GM18508 (cell line): ENCODE measurements around the gene ADCY5.

Source experiments
- ATAC-seq: cut with Tn5 transposase; IDR thresholded peaks from one replicate; pipeline ENCODE4 v1.9.1; 2021; ENCODE audit warnings: moderate number of reproducible peaks; ENCODE audit not compliant: insufficient read depth, unreplicated experiment

ADCY5 gene

DNA sequence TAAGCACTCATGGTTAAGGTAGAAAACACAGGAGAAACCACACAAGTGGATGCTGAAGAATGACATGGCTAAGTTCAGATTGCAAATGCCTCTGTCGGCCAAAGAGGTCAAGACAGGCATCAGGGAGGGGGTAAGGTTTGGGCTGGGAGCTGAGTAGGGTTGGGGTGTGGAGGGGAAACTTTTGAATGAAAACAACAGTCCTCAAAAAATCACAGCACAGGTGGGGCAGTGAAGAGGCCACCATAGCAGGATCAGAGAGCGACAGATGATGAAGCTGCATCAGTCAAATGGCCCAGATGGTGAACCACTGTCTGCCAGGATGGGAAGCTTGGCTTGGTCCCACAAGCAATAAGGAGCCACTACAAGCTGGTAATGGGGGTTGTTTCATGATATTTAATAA is 74.9 kb downstream of the ADCY5 start:
- no peak for ATAC-seq

DNA sequence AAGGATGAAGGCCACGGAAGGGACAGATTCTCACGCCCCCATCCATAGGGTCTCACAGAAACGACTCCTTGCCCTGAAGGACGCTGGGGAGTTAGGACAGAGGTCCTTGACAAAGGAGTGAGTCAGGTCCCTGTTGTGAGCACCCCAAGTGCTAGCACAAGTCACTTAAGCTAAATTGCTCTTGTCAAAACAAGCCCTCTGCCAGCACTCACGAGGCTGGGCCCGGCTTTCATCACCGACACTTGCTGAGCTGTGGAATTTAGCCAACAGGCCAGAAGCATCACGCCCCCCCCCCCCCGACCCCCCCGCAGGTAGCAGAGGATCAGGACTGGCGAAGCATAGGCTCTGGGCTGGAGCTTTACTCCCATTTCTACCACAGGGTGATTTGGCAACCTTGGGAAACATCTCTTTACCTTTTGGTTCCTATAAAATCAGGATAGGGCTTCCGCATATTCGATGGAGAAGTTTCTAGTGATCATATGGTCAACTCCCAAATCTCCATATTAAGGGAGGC is 75.4 kb downstream of the ADCY5 start:
- no peak for ATAC-seq

DNA sequence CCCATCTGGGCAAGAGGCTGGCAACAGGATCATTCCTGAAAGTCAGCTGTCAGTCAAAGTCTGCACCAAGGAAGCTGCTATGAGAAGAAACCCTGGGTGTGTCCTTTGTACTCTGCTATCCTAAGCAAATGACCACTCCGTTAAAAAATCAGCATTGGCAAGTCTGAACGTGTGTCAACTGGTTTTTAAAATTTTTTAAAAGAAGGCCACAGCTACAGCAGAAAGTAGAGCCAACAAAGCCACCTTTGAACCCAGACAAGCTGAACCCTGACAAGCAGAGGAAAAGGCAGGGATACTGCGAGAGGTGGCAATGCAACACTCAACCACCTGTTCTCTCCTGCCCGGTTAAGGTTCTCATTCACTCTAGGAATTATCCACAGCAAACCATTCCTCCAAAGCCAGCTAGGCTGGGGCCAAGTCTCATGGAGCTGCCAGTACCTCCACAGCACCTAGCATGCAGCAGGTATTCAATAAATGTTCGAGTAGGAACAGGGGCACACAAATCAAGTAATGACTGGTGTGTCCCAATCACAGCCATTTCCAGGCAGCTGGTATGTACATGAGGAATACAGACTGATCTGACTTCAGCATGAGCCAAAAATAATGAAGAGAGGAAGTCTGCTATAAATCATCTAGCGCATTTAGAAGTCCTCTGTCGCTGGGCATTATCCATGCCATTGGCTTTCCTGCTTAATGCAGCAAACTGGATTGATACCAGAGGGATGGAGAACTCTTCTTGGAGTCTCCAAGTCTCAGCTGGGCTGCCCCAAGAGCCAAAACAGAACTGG is 76.0 kb downstream of the ADCY5 start:
- ATAC-seq, result no peak

DNA sequence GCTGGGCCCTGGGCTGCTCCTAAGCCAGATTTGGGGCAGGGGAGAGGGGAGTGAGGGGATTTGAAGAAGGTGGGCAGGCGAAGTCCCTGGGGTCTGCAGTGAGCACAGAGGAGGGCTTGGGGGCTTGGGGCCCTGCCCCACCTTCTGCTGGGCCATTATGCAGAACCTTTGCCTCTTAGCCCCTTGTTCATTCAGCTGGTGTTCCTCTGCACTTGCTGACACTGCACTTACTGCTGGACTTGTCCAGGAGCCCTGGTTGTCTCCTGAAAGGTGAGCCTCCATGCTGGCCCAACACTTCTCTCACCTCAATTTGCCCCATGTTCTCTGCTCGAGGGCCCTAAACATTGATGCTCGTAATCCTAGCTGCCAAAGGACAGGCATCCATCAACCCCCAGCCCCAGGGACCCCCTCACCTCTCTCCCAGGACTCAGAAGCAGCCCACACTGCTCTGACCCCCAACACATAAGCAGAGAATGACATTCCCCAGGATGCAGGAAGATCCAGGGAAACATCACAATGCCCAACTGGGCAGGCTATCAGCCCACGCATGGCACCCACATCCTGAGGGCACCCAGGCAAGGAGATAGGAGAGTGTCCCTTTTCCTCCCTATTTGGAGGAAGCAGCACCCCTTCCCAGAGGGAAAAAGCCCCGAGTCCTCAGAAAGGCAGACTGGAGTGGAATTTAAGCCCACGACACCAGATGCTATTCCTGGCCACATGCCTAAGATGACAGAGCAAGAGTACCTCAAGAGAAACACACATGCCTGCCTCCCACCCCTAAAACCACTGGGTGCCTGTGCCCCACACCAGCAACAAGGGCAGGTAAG is 76.8 kb downstream of the ADCY5 start:
- no peak for ATAC-seq

DNA sequence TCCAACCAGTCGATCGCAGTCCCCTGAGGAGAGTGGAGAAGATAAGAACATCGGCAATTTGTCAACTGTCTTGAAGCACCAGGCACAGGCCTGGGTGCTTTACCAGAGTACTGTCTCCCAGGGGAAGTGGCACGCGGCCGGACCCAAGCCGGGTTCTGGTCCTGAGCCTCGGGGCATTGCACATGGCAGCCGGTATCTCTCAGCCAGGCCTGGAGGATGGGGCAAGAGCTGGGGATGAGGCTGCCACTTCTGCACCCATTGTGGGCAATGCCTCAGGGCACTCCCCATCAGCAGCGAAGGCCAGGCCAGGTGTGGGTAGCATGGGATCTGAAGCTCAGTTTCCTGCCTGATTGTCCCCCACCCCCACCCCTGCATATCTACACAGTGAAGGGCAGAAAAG is 77.5 kb downstream of the ADCY5 start:
- no peak for ATAC-seq

DNA sequence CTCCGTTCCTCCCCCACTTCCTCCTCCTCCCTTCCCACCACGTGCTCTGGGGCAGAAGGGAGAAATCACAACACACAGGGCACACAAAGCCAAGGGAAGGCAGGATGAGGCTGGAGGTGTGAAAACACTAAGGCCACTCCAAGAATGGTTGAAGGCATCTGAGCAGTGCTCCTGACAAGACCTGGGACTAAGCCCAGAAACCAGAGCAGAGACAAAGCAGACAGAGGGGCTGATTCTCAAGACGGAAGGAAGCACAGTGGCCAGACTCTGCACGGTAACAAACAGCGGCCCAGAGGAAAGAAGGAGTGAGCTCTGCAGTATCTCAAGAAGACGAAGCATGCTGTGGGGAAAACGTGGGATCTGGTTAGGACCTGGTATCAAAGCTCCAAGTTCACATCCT is 78.1 kb downstream of the ADCY5 start:
- no peak for ATAC-seq

DNA sequence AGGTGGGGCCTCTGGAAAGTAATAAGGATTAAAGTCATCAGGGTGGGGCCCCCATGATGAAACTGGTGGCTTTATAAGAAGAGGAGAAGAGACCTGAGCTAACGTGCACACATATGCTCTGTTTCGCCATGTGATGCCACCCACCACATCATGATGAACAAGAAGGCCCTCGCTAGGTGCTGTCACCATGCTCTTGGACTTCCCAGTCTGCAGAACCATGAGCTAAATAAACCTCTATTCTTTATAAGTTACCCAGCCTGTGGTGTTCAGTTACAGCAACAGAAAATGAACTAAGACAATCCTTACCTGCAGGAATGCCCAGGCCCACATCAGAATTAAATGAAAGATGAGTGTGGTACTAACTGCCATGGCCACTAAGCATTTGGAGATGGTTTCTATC is 79.8 kb downstream of the ADCY5 start:
- ATAC-seq, result no peak

DNA sequence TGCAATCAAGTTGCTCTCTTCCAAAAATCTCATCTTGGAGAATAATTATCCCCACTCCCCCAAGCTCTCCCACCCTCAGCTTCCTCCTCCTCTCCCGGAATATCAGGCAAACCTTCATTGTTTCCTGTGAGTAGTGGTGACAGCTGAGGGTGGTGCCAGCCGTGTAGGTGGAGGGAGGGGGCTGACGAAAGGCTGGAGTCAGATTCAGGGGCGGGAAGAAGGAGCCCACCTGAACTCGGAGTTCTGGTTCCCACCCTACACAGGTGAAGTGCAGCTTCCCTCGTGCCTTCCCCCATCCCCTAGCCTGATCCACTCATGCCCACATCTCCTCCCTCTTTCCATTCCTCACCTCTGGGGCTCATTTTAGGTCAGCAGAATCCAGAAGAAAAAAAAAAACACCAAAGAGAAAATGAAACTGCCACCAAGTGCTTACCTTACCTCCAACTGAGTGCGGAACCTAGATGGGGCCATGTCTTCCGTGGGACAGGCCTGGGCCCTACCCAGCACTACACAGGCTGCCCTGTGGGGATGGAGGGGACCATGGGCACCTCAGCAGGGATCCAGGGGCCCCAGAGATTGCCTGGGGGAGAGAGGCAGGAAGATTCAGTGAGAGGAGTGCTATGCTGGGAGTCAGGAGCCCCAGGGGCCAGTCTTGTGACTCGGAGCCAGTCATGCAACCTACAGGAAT is 81.3 kb downstream of the ADCY5 start:
- no peak for ATAC-seq

DNA sequence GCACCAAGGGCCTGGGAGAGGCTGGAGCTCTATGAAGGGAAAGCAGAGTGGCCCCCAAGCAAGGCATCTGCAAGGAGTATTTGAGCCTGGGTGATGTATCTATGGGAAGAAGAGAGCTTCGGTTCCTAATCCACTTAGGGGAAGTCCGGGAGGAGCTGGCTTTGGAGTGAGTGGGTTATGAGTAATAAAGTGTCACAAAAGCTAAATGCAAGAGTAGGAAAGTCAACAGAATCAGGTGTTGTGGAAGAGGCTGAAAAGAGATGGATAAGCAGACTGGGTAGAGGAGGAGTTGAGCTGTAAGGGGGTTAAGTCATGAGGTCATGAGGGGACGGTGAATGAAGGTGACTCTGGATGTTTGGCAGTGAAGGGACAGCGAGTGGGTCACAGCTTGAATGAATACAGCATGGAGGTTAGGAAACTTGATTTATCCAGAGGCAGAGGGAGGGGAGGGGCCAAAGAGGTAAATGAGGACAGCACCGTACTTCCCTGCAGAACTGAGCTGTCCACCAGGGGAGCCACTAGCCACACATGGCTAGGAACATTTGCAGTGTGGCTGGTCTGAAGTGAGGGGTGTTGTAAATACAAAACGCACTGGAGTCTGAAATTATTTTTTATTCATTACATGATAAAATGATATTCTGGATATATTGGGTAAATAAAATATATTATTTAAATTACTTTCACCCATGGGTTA is 83.3 kb downstream of the ADCY5 start:
- ATAC-seq, result no peak

DNA sequence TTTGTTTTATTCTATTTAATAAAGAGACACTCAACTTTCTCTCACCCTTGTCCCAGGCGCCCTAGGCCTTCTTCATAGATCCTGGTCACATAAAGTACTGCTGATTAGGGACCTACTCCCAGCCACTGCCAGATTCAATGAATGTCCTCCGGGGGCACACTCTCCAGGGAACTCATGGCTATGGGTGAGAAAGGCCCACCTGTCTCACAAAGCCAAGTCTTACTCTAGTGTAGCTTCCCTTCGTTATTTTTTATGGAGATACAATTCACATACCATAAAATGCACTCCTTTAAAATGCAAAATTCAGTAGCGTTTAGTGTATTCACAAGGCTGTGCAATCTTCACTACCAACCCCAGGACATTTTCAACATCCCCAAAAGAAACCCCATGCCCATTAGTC is 87.8 kb downstream of the ADCY5 start:
- no peak for ATAC-seq

DNA sequence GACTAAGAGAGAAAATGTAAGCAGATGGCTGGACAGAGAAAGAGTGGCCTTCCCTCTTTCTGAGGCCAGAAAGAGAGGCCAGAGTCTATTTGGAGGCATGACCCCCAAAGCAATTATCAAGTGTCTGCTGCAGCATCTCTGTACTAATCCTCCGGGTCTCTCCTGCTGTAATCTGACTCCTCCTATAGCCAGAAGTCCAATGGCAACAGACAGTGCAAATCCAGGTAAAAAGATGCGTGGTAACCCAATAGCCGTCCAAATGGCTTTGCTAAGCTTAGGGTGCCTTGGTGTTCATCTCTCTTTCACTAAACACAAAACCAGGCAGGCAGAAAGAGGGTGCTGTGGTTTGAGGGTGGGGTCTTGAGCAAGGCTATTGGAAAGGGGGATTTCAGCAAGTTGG is 91.6 kb downstream of the ADCY5 start:
- ATAC-seq, result no peak

DNA sequence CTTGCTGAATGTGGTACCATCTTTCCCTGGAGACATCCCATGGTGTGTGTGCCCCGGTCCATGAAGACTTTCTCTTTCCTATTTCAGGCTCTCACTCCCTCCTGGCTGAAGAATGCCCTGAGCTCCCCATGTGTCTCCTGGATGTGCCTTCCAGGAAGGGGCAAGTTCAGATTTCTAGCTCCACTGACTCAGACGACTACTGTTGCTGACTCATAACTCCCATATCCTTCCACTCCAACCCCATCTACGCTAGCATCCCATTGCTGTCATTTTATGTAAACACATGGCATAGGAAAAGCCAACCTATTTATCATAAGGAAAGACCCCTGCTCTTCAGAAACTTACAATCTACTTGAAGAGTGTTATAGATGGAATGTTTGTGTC is 95.0 kb downstream of the ADCY5 start:
- ATAC-seq, result no peak

DNA sequence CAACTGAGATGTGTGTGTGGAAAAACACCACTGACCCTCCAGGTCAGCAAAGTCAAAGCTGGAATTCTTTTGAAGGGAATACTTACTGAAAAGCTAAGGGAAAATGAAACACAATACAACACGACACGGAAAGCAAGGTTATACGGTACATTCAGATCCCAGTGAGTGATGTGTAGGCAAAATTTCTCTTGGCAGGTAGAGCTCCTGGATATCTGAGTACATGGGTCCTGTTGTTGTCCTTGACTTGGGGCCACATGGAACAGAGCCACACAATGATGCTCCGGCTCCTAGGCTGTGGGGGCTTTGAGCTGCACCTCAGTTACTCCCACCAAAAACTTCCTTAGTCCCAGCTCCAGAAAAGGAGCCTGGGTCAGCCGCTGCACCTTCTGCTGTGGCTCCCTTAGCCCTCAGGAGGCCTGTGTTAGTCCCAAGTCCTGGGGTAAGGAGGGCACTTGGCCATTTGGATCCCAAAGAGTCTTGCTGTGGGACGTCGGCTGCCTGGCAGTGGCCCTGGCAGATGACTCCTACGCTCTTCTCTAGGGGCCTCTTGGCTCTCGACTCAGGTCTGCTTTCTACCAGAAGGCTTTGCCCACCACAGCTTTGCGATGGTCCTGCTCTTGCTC is 95.6 kb downstream of the ADCY5 start:
- ATAC-seq, result no peak

DNA sequence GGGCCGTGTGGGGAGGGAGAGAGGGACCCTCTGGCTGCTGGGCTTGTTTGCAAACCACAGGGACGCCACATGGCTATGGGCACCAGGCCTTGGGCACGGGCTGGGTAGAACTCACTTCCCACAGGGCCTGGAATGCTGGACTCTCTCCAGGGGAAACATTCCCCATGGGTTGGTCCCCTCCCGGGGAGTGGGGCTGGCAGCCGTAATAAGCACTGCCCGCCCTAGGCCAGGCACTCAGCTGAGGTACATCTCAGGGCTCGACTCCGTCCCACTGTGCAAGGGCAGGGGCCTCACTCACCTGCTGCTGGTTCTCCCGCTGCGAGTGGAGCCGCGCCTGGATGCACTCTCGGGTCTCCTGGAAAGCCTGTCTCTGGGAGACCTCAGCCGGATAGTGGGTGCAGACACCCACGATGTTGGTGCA is 96.7 kb downstream of the ADCY5 start:
- no peak for ATAC-seq

DNA sequence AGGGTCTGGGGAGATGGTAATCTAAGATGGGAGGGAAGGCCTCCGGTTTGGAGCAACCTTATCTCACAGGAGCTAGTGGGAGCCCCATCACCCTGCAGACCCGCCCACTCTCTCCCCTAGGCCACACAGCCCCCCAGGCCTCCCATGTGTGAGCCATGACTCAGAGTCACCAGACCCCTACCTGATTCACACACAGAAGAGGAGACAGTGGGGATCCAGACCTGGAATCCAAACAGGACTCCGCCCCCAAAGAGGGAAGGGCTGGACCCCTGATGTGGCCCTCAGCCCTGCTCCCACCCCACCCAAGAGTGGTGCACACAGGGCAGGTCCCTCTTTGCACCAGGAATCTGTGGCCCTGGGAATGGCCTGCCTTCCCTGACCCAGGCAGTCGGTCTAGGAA is 97.4 kb downstream of the ADCY5 start:
- ATAC-seq, result no peak

DNA sequence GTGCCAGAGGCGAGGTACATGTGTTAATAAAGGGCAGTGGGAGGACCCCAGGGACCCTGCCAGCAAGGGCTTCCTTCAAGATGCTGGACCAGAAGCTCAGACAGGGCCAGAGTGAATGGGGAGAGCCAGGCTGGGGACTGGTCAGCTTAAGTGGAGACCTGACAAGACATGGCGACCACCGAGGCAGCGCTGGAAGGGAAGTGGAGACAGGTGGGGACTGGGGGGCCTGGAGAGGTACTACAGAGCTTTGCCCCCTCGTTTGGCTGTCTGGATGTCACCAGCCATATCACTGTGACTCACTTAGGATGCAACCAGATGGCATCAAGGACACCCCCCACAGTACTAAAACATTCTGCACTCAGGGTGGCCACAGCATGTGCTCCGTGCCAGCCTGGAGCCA is 97.9 kb downstream of the ADCY5 start:
- ATAC-seq, result no peak

DNA sequence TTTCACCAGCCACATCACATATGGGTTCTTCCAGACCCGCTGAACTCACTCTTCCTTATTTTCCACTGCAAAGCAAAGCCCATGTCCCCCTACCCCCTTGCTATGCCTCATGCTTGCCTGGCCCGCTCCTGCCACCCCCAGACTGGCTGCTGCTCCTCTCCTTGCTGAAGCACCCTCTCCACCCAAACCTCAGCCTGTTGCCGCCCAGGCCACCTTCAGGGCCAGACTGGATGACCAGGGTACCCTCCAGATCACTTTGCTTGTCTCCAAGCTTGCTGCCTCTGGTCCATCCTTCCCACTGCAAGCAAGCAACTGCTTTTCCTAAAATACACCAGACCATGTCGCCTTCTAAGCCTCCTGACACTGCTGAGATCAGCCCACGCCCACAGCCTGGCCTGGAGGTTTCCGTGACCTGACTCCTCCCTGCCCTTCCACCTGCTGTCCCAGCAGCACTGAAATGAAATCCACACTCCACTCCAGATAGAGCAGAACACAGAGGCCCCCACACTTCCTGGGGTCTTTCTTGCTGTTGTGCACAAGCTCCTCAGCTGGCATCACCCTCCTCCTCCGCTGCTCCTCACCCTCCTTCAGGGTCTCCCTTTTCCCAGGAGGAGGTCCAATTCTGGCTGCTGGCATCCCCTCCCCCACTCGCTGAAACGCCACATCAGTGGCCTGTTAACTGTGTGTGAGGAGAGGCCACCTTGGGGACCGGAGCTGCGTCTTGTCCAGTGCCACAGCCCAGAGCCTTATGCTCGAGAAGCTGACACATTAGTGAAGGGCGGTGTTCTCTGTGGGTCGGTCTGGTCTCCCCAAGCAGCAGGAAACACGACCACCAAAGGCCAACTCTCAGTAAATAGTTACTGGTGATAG is 99.1 kb downstream of the ADCY5 start:
- ATAC-seq, result no peak

DNA sequence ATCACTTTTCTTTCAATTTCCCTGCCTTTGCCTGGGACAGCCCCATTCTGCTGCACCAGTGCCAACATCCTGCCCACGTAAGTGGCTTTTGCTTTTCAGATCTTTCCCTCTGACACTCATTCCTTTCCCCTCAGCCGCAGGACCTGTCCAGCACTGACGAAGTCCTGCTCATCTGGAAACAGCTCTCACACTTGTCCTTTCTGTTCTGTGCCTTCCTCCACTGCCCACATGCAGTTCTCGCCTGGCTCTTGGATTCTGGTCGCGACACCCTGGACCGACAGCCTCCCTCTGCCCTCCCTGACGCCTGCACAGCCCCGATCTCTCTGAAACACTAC is 99.7 kb downstream of the ADCY5 start:
- ATAC-seq, result no peak

DNA sequence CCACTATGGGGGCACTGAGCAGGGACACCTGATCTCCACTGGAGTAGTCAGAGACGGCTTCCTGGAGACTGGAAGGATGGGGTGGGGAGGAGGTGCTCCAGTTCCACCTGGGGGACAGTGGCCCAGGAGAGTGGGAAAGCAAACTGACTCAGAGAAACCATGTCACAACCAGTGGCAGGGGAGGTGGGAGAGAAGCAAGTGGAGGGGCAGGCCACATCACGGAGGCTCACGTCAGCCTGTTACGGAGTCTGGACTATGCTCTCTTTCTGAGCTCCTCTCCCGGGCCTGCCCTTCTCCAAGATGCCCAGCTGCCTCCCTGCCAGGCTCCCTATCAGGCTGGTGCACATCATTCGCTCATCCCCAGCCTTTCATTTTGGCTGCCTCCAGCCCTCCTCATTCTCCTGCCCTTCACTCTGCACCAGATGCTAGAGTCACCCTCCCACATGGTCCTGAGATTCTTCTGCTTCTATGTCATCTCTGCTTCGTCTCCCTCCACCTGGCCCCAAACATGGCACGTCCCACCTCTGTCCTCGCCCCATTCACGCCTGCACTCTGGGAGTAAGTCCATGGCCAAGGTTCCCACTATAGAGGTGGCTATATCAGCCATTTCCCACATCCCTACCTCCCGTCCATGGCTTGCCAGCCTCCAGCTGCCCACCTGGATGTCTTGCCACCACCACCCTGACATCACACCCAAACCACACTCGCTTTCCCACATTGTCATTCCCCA is 100.3 kb downstream of the ADCY5 start:
- no peak for ATAC-seq
